H1 (cell line): ENCODE measurements around the gene ECI1. TPM values are rescaled to one million over a fixed set of nuclear protein-coding genes. Genes with fewer than 3 reads are reported as not detected.

ENCODE experiments used
- ASH2L ChIP-seq: fragments of 200-600, 300-600 bp; sonication (generic); IDR thresholded peaks from one replicate; pipeline ENCODE4 v1.7.1; 2017; ENCODE audit warnings: low read length
- BCL11A ChIP-seq, 2 experiments: IDR thresholded peaks; one replicate each; pipeline ENCODE4 v1.6.1; 2011; ENCODE audit warnings: low read depth in 2 of 2, low read length in 2 of 2, mild to moderate bottlenecking in 2 of 2
- CEBPB ChIP-seq: IDR thresholded peaks from 2 replicates; pipeline ENCODE4 v1.6.1; 2012; ENCODE audit warnings: low read depth, low read length
- CHD1 ChIP-seq: IDR thresholded peaks from 2 replicates; pipeline ENCODE4 v1.6.1; 2012; ENCODE audit warnings: low read depth, low read length, improper control_type of control experiment
- CHD2 ChIP-seq: IDR thresholded peaks from 2 replicates; pipeline ENCODE4 v1.6.1; 2012; ENCODE audit warnings: low read length, improper control_type of control experiment
- EGR1 ChIP-seq: IDR thresholded peaks from 2 replicates; pipeline ENCODE4 v1.6.1; 2011; ENCODE audit warnings: low read depth, low read length, borderline replicate concordance
- GABPA ChIP-seq: IDR thresholded peaks from 2 replicates; pipeline ENCODE4 v1.6.1; 2011; ENCODE audit warnings: mild to moderate bottlenecking, low read length, moderate library complexity, borderline replicate concordance; ENCODE audit not compliant: insufficient read depth
- HDAC2 ChIP-seq, 2 experiments: fragments of 300-600 bp in 1 of 2; sonication (generic) in 1 of 2; IDR thresholded peaks; 2 replicates each; pipeline ENCODE4 v1.6.1; 2011 to 2012; ENCODE audit warnings: low read depth in 2 of 2, low read length in 2 of 2, mild to moderate bottlenecking in 2 of 2, moderate library complexity in 2 of 2, borderline replicate concordance in 1 of 2, inconsistent platforms in 1 of 2
- KDM5A ChIP-seq: fragments of 200-600 bp; IDR thresholded peaks from 2 replicates; pipeline ENCODE4 v1.7.1; 2012; ENCODE audit warnings: mild to moderate bottlenecking, low read length, inconsistent platforms, mixed read lengths
- MAFK ChIP-seq: IDR thresholded peaks from 2 replicates; pipeline ENCODE4 v1.6.1; 2012; ENCODE audit warnings: low read depth, mild to moderate bottlenecking, improper control_type of control experiment, low read length
- NANOG ChIP-seq: IDR thresholded peaks from 2 replicates; pipeline ENCODE4 v1.6.1; 2011; ENCODE audit warnings: low read length, low read depth, mild to moderate bottlenecking, inconsistent platforms; ENCODE audit not compliant: insufficient read depth, poor library complexity, severe bottlenecking
- POLR2A ChIP-seq, 2 experiments: IDR thresholded peaks; 1 replicate in 1 of 2; 2 replicates in 1 of 2; pipeline ENCODE4 v1.6.1; 2011; ENCODE audit warnings: low read depth in 2 of 2, low read length in 2 of 2, mild to moderate bottlenecking in 2 of 2; ENCODE audit errors: control extremely low read depth in 1 of 2
- POLR2AphosphoS5 ChIP-seq: IDR thresholded peaks from 2 replicates; pipeline ENCODE4 v1.6.1; 2011; ENCODE audit warnings: low read depth, low read length
- RAD21 ChIP-seq, 2 experiments: IDR thresholded peaks in 1 of 2; conservative IDR thresholded peaks in 1 of 2; 2 replicates each; pipeline ENCODE4 v1.6.1; 2011; ENCODE audit warnings: low read depth in 2 of 2, low read length in 2 of 2, improper control_type of control experiment in 1 of 2, inconsistent platforms in 1 of 2, mild to moderate bottlenecking in 1 of 2, moderate library complexity in 1 of 2
- RXRA ChIP-seq: IDR thresholded peaks from 2 replicates; pipeline ENCODE4 v1.6.1; 2011; ENCODE audit warnings: low read depth, mild to moderate bottlenecking, low read length, moderate library complexity; ENCODE audit not compliant: insufficient read depth
- SAP30 ChIP-seq: fragments of 300-600 bp; sonication (generic); IDR thresholded peaks from 2 replicates; pipeline ENCODE4 v1.7.1; 2012; ENCODE audit warnings: low read length, moderate library complexity, mild to moderate bottlenecking, inconsistent platforms; ENCODE audit not compliant: insufficient read depth, insufficient replicate concordance
- SIN3A ChIP-seq, 2 experiments: IDR thresholded peaks in 1 of 2; conservative IDR thresholded peaks in 1 of 2; 2 replicates each; pipeline ENCODE4 v1.6.1; 2011 to 2012; ENCODE audit warnings: low read length in 2 of 2, improper control_type of control experiment in 1 of 2, low read depth in 1 of 2, mild to moderate bottlenecking in 1 of 2
- SIX5 ChIP-seq: IDR thresholded peaks from 2 replicates; pipeline ENCODE4 v1.6.1; 2011; ENCODE audit warnings: mild to moderate bottlenecking, low read depth, low read length
- TAF1 ChIP-seq: IDR thresholded peaks from 2 replicates; pipeline ENCODE4 v1.6.1; 2011; ENCODE audit warnings: mild to moderate bottlenecking, low read depth, low read length
- YY1 ChIP-seq: IDR thresholded peaks from 2 replicates; pipeline ENCODE4 v1.6.1; 2011; ENCODE audit warnings: low read depth, mild to moderate bottlenecking, low read length
- polyA plus RNA-seq, 7 experiments: library from polyadenylated mRNA; depleted of rRNA in 3 of 7; stranded (reverse) in 5 of 7; unstranded in 2 of 7; fragments of >200 nt in 5 of 7; fragments of 200-250 nt in 2 of 7; gene quantifications; 1 replicate in 5 of 7; 2 replicates in 1 of 7; 4 replicates in 1 of 7; pipeline versions ENCODE4 v1.2.1 to v1.2.3, GENCODE V29; 2011 to 2013; ENCODE audit warnings: missing spikeins in 2 of 7, mixed read lengths in 2 of 7
- total RNA-seq: library from RNA; stranded (reverse); fragmentation: NEBNext Ultra II Directional; extraction: Animal tissue kit (Norgen Biotek cat#: 25700); gene quantifications from 2 replicates; pipeline ENCODE4 v1.2.1, GENCODE V29; 2021
- TF ChIP-seq, protein P1 (sequence below): IDR thresholded peaks from 2 replicates; pipeline ENCODE4 v1.6.1; 2011; ENCODE audit warnings: low read length, improper control_type of control experiment
- TF ChIP-seq, protein P2 (sequence below): IDR thresholded peaks from 2 replicates; pipeline ENCODE4 v1.6.1; 2012; ENCODE audit warnings: inconsistent platforms

ECI1 gene
- total and polyA plus RNA-seq, 2 of the 8 experiments (the other 6 are each of a cell fraction or from before 2014, with no cell fraction given) = 79.5 to 151 TPM

DNA sequence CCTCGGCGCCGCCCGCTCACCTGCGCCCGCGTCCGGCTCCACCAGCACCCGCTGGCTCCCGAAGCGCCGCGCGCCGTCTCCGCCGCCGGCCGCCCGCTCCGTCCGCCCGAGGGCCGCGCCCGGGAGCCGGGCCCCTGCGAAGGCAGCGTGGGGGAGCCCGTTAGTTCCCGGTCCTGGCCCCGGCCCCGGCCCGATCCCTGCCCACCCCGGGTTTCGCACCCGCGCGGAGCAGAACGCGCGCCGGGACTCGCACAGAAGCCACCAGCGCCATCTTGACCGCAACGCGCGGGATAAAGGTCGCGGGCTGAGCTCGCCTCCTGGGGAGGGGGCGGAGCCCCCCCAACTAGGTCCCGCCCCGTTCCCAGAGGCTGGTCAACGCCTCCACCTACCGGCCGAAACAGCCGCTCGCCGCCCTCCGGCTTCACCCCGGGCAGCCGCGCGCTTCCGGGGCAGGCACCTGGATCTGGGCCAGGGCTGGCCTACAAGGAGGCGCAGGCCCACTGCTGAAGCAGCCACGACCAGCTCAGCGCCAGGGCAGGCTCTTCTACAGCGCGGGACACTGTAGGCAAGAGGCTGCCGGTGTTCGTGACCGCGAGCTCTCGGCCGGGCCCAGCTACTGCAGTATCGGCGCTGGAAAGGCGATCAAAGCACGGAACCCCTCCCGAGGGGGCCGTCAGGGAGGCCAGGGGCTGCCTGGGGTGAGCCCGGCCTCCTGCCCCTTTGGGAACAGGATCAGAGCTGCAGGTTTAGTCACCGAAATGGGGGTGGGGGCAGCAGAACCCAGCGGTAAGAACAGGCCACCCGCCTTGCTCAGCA lies at the start of gene ECI1 (continued):
- TF ChIP-seq, protein P1, sequence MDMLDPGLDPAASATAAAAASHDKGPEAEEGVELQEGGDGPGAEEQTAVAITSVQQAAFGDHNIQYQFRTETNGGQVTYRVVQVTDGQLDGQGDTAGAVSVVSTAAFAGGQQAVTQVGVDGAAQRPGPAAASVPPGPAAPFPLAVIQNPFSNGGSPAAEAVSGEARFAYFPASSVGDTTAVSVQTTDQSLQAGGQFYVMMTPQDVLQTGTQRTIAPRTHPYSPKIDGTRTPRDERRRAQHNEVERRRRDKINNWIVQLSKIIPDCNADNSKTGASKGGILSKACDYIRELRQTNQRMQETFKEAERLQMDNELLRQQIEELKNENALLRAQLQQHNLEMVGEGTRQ = no peak
- TF ChIP-seq RXRA = no peak
- TF ChIP-seq BCL11A (IDR thresholded peaks at IDR 0.05; ENCODE audit: low read depth in 2 of 2, low read length in 2 of 2) = no peak
- 0 out of 4 replicates have a peak, but pooled peaks of 1 of the 2 experiments have one; percentile 53 for TF ChIP-seq HDAC2 (IDR thresholded peaks at IDR 0.05; ENCODE audit: borderline replicate concordance in 1 of 2, low read depth in 2 of 2, low read length in 2 of 2)
- TF ChIP-seq SIX5 = no peak
- no peak for TF ChIP-seq CHD1
- no peak for TF ChIP-seq MAFK
- no peak for TF ChIP-seq ASH2L
- TF ChIP-seq RAD21 (IDR thresholded peaks at IDR 0.05 in 1 of 2, conservative IDR thresholded peaks at IDR 0.05 in 1 of 2; ENCODE audit: low read depth in 2 of 2, low read length in 2 of 2) = peak; percentile 62 to 71; a peak in 3 of 4 replicates
- TF ChIP-seq NANOG = no peak
- peak in 1 of 2 experiments; percentile 58; a peak in 1 of 4 replicates for TF ChIP-seq SIN3A (conservative IDR thresholded peaks at IDR 0.05 in 1 of 2, IDR thresholded peaks at IDR 0.05 in 1 of 2; ENCODE audit: low read depth in 1 of 2, low read length in 2 of 2)
- peak; percentile 95 for TF ChIP-seq YY1
- TF ChIP-seq, protein P2, sequence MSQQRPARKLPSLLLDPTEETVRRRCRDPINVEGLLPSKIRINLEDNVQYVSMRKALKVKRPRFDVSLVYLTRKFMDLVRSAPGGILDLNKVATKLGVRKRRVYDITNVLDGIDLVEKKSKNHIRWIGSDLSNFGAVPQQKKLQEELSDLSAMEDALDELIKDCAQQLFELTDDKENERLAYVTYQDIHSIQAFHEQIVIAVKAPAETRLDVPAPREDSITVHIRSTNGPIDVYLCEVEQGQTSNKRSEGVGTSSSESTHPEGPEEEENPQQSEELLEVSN = peak; percentile 25; the same call in 1 of the 2 replicates
- peak; percentile 91 for TF ChIP-seq POLR2AphosphoS5
- peak; percentile 96 for TF ChIP-seq TAF1
- no peak for TF ChIP-seq KDM5A
- TF ChIP-seq GABPA = peak; percentile 65; the same call in 1 of the 2 replicates
- TF ChIP-seq SAP30 = no peak
- peak; percentile 43; the same call in 1 of the 2 replicates for TF ChIP-seq CHD2
- TF ChIP-seq EGR1 = peak; percentile 58; the same call in 1 of the 2 replicates
- no peak for TF ChIP-seq CEBPB
- peak; percentile 89 to 90 for TF ChIP-seq POLR2A (IDR thresholded peaks at IDR 0.05; ENCODE audit: control extremely low read depth in 1 of 2, low read depth in 2 of 2, low read length in 2 of 2)
